CD4-positive, alpha-beta T cell (primary cell): ENCODE data around the gene AUNIP. TPM values are rescaled to one million over a fixed set of nuclear protein-coding genes. Genes with fewer than 3 reads are reported as not detected.
A peak's percentile ranks its signal among the peaks of the same experiment; 100 is the strongest.

Experiments used
- ATAC-seq: fragments of 200-7000 bp; cut with Tn5 transposase; one replicate; pipeline ENCODE4 v1.10.0; 2022; ENCODE audit warnings: mild to moderate bottlenecking; ENCODE audit not compliant: poor library complexity
- CTCF ChIA-PET: fragments of 350-600 bp; sonication (Branson Sonifier 250); formaldehyde crosslinking; loops from one replicate; lab custom pipeline; 2021; ENCODE audit warnings: antibody characterized with exemption, inconsistent platforms; lab: Charles Lee
- POLR2A ChIA-PET: fragments of 350-600 bp; sonication (Branson Sonifier 250); formaldehyde crosslinking; loops from one replicate; lab custom pipeline; 2021; ENCODE audit warnings: antibody characterized with exemption, inconsistent platforms; lab: Charles Lee
- DNase-seq, 14 experiments: peaks; one replicate each; pipeline ENCODE4 v3.0.0-alpha.2; 2013 to 2020; ENCODE audit warnings: mixed read lengths in 2 of 14
- H3K27ac ChIP-seq, 2 donors: one replicate each; pipeline versions ENCODE4 v1.5.1 to v1.7.0; 2013; ENCODE audit warnings: low read length in 2 of 2, low read depth in 1 of 2, mild to moderate bottlenecking in 1 of 2
- H3K27me3 ChIP-seq, 2 experiments: 1 replicate in 1 of 2; 2 replicates in 1 of 2; pipeline versions ENCODE4 v1.6.1 to v1.7.0; 2013; ENCODE audit warnings: low read length in 2 of 2, control low read depth in 1 of 2, mild to moderate bottlenecking in 1 of 2, moderate library complexity in 1 of 2; ENCODE audit not compliant: insufficient read depth in 2 of 2, control insufficient read depth in 1 of 2
- H3K36me3 ChIP-seq: one replicate; pipeline ENCODE4 v1.6.1; 2013; ENCODE audit warnings: low read length, control low read depth; ENCODE audit not compliant: insufficient read depth
- H3K4me1 ChIP-seq: one replicate; pipeline ENCODE4 v1.6.1; 2013; ENCODE audit warnings: low read length, control low read depth; ENCODE audit not compliant: insufficient read depth
- H3K4me3 ChIP-seq: one replicate; pipeline ENCODE4 v1.5.1; 2013; ENCODE audit warnings: mild to moderate bottlenecking, low read length, moderate library complexity
- H3K9me3 ChIP-seq, 2 experiments: 1 replicate in 1 of 2; 2 replicates in 1 of 2; pipeline versions ENCODE4 v1.6.1 to v1.7.0; 2013; ENCODE audit warnings: low read length in 2 of 2, mild to moderate bottlenecking in 2 of 2, control low read depth in 1 of 2, moderate library complexity in 1 of 2; ENCODE audit not compliant: control insufficient read depth in 1 of 2, insufficient read depth in 1 of 2
- H3K27ac Mint-ChIP-seq: one replicate; pipeline ENCODE4 v1.8.0; 2020; ENCODE audit warnings: mixed read lengths
- H3K27me3 Mint-ChIP-seq: one replicate; pipeline ENCODE4 v1.8.0; 2021; ENCODE audit warnings: mixed read lengths
- H3K36me3 Mint-ChIP-seq: one replicate; pipeline ENCODE4 v1.8.0; 2021; ENCODE audit warnings: low read depth, mixed read lengths
- H3K4me1 Mint-ChIP-seq: one replicate; pipeline ENCODE4 v1.8.0; 2021; ENCODE audit warnings: low read depth, mixed read lengths
- H3K4me3 Mint-ChIP-seq: one replicate; pipeline ENCODE4 v1.8.0; 2020; ENCODE audit warnings: mild to moderate bottlenecking, mixed read lengths
- H3K9me3 Mint-ChIP-seq: one replicate; pipeline ENCODE4 v1.8.0; 2020; ENCODE audit warnings: mixed read lengths
- intact Hi-C, 2 experiments: fragments of 100-400 bp; cut with DNase I in 1 of 2; cut with micrococcal nuclease in 1 of 2; formaldehyde crosslinking; loops; one replicate each; pipeline versions ENCODE4 v1.15.1 to v1.9.0; 2023 to 2025; cut with DNase I, micrococcal nuclease
- total RNA-seq, 174 experiments: library from RNA in 2 of 174; stranded (reverse) in 2 of 174; gene quantifications; one replicate each; pipeline ENCODE4 v1.2.3 and lab custom pipeline; 2021 to 2026
- TF ChIP-seq, protein P1 (sequence below): fragments of 200-600 bp; IDR thresholded peaks from one replicate; pipeline ENCODE4 v1.8.0; 2022; ENCODE audit warnings: antibody characterized with exemption, mild to moderate bottlenecking

Gene AUNIP
- total RNA-seq, 2 experiments from 2014 or later: not detected

DNA sequence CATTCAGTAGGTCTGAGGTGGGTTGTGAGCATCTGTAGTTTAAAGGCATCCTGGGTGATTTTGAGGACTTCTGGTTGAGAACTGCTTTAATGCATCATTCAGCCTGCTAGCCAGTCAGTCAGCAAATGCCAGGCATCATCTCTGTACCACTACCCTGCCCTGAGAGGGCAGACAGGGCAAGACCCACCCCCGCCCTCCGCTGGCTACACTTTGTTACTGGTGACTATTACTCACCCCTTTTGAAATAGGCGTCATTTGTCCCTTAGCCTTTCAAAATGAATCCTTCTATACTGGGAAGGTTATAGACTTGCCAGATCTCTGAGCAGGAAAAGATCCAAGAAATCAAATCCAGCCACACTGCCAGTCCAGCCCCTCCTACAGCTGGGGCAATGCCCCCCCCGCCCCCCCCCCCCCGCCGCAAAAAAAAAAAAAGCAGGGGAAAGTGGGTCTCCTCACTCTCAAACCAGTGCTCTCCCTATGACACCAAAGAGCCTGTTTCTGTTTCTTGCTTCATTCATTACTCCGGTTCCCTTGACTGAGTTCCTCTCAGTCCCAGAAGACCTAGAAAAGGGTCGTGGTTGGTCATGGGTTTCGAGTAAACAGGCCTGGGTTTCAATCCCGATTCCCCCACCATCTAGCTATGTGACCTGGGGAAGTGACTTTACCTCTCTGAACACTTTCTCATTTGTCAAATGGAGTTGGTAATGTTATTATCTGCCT, 54.9 kb downstream of the AUNIP start:
- H3K4me3 ChIP-seq: no peak overlapping the region
- no peak overlapping the region for H3K27ac ChIP-seq
- H3K27me3 ChIP-seq: no peaks in the 10 kb centered on the region
- H3K36me3 ChIP-seq: peaks cover 25% of the 10 kb centered on the region
- intact Hi-C loops: no loop called here
- no peaks in the 10 kb centered on the region for H3K9me3 Mint-ChIP-seq
- H3K4me1 Mint-ChIP-seq: peaks cover 50% of the 10 kb centered on the region
- peak overlapping the region; percentile 51 for H3K4me3 Mint-ChIP-seq
- H3K36me3 Mint-ChIP-seq: peaks cover 35% of the 10 kb centered on the region
- ChIA-PET CTCF (no interaction called here), POLR2A (no interaction called here)
- H3K9me3 ChIP-seq: no peaks in the 10 kb centered on the region
- ATAC-seq: no peak
- no peaks in the 10 kb centered on the region for H3K27me3 Mint-ChIP-seq
- H3K27ac Mint-ChIP-seq: no peak overlapping the region
- TF ChIP-seq, protein P1, sequence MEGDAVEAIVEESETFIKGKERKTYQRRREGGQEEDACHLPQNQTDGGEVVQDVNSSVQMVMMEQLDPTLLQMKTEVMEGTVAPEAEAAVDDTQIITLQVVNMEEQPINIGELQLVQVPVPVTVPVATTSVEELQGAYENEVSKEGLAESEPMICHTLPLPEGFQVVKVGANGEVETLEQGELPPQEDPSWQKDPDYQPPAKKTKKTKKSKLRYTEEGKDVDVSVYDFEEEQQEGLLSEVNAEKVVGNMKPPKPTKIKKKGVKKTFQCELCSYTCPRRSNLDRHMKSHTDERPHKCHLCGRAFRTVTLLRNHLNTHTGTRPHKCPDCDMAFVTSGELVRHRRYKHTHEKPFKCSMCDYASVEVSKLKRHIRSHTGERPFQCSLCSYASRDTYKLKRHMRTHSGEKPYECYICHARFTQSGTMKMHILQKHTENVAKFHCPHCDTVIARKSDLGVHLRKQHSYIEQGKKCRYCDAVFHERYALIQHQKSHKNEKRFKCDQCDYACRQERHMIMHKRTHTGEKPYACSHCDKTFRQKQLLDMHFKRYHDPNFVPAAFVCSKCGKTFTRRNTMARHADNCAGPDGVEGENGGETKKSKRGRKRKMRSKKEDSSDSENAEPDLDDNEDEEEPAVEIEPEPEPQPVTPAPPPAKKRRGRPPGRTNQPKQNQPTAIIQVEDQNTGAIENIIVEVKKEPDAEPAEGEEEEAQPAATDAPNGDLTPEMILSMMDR: no peak
- DNase-seq: peak in 1 of 14 experiments; percentile 22
- H3K4me1 ChIP-seq: peaks cover 31% of the 10 kb centered on the region

- Histone ChIP-seq H3K4me1 (peaks cover 42% of the 10 kb centered on the region), H3K9me3 (no peaks in the 10 kb centered on the region), H3K27ac (no peak overlapping the region), H3K27me3 (no peaks in the 10 kb centered on the region), H3K36me3 (peaks cover 15% of the 10 kb centered on the region), H3K4me3 (no peak overlapping the region)
- intact Hi-C loops: no loop called here
- no peak for DNase-seq
- Mint-ChIP-seq H3K4me3 (peak overlapping the region; percentile 79), H3K4me1 (peaks cover 55% of the 10 kb centered on the region), H3K9me3 (no peaks in the 10 kb centered on the region), H3K27ac (peak overlapping the region; percentile 35), H3K27me3 (no peaks in the 10 kb centered on the region), H3K36me3 (peaks cover 27% of the 10 kb centered on the region)
- TF ChIP-seq, protein P1: no peak
- ChIA-PET POLR2A (interaction anchor here (0.7 to 6.5 kb wide), 5 partner anchors 12 to 232 kb away, joined by 3 to 44 read pairs (median 4); partner anchors contain the start of gene MTFR1L), CTCF (interaction anchor here (1.2 to 1.6 kb wide), 2 partner anchors 78 to 195 kb away, joined by 3 to 5 read pairs; no protein-coding TSS in a partner anchor)
- ATAC-seq: no peak
These were observed 55.9 kb downstream of the AUNIP start for GRCh38 chr1:25803368-25803767.

DNA sequence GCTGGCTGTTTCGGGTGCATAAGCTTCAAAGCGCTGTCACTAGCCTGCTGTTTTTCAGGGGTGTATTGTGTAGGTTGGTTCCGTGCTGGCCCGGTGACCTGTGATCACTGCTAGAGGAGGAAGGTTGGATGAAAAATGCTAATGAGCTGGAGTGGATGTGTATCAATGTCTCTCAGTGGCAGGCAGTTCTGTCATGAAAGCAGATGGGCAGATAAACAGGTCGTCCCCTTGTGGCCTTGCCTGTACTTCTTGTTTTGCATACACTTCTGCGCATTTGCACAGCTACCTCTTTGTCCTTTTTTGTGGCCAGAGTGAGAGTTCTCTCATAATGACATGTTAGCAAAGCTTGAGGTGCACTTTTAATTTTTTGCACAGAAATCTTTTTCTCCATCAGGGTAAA, 56.3 kb downstream of the AUNIP start:
- CTCF ChIA-PET: interaction anchor here (1.2 to 1.6 kb wide), 2 partner anchors 78 to 194 kb away, joined by 3 to 5 read pairs; no protein-coding TSS in a partner anchor
- H3K9me3 ChIP-seq: no peaks in the 10 kb centered on the region
- H3K27me3 ChIP-seq: no peaks in the 10 kb centered on the region
- DNase-seq: peak in 2 of 14 experiments; percentile 23 to 39
- Mint-ChIP-seq H3K9me3 (no peaks in the 10 kb centered on the region), H3K4me1 (peaks cover 59% of the 10 kb centered on the region), H3K36me3 (peaks cover 27% of the 10 kb centered on the region), H3K27me3 (no peaks in the 10 kb centered on the region), H3K4me3 (peak overlapping the region; percentile 79), H3K27ac (peak overlapping the region; percentile 35)
- TF ChIP-seq, protein P1: no peak
- no peak overlapping the region for H3K4me3 ChIP-seq
- peaks cover 12% of the 10 kb centered on the region for H3K36me3 ChIP-seq
- no peak for ATAC-seq
- no peak overlapping the region for H3K27ac ChIP-seq
- POLR2A ChIA-PET: interaction anchor here (0.7 to 6.5 kb wide), 6 partner anchors 12 to 231 kb away, joined by 3 to 44 read pairs (median 4); partner anchors contain the start of gene MTFR1L
- intact Hi-C loops: no loop called here
- H3K4me1 ChIP-seq: peaks cover 46% of the 10 kb centered on the region
